ENCODE measurements around the gene AGAP1. TPM values are rescaled to one million over a fixed set of nuclear protein-coding genes. Genes with fewer than 3 reads are reported as not detected.

Gene AGAP1
- total RNA-seq, 1 donor from 2014 or later = 13.5 TPM

DNA sequence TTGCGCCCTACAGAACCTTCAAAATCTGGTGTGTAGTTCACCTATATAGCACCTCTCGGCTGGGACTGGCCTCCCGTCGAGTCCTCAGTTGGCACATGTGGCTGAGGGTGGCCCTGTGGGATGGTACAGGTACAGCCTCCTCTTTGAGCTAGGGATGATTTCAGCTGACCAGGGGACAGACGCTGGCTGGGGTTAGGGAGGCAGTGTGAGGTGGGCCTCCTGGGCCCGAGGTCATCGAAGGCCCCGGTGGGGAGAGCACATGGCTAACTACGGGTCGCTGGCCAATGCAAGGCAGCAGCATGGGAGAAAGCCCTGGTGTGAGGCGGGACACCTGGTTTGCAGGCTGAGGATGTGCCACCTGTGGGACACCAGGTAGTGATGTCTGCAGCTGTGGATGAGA, 369.6 kb downstream of the AGAP1 start:
- no peak for DNase-seq (ENCODE audit: low spot score)

DNA sequence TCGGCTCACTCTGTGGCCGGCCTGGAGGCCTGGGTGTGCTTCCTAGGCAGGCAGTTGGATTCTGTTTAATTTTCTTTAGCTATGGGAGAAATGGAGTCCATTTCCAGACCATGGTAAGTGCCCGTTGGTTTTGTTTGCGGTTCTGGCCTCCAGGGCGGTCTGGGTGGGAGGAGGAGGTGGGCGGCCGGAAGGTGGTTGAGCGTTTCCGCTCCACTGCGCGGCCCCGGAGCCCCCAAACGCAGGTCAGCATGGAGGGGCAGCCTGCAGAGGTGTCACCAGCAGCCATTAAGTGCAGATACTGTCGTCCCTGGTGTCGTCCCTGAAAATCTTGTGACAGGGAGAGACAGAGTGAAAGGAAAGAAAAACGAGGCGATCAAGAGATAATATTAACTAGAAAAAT, 370.5 kb downstream of the AGAP1 start:
- DNase-seq (ENCODE audit: low spot score) = no peak

DNA sequence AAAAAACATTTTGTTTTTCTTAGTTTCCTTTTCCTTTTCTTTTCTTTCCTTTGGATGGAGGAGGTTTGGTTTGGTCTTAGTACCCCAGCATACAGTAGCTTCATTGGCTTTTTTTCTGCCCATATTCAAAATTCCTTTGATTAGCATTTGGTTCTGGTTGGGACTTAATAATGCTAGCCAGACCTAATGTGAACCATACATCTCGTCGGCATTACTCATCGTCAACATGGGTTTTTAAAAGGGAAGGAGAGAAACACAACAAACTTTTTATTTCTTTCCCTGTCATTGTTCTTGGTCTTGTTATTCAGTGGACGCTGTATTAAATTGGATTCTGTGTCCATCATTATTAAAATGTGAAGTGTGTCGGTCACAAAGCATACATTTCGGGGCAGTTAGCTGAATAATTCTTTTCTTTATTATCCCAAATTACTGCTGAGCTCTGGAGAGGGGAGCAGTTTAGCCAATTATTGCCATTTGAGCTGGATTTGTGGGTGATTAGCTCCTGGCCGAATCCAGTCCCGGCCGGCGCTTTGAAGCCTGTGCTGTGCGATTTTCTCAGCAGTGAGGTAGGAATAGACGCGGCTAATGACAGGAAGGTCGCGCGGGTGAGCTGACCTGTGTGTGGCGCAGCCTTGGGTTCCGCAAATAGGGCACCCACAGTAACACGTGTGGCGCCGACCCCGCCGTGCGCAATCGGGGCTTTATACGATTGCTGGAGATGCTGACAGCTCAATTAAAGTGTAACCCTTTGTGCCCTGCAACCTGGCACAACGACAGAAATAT, 371.1 kb downstream of the AGAP1 start:
- DNase-seq (ENCODE audit: low spot score) = no peak

DNA sequence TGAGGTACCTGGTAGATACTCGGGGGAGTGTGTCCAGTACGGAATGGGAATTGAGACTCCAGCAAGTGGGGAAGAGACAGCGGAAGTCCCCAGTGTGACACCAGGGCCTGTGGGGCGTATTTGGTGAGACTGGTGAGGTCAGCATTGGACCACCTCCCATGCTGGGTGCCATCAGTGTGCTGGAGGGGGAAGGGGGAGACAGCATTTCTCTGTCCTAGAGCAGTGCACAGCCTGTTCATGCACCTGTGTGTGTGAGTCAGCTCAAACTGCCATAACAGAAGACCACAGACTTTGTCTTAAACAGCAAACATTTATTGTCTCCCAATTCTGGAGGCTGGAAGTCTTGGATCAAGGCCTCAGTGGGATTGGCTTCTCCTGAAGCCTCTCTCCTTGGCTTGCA, 372.5 kb downstream of the AGAP1 start:
- no peak for DNase-seq (ENCODE audit: low spot score)

DNA sequence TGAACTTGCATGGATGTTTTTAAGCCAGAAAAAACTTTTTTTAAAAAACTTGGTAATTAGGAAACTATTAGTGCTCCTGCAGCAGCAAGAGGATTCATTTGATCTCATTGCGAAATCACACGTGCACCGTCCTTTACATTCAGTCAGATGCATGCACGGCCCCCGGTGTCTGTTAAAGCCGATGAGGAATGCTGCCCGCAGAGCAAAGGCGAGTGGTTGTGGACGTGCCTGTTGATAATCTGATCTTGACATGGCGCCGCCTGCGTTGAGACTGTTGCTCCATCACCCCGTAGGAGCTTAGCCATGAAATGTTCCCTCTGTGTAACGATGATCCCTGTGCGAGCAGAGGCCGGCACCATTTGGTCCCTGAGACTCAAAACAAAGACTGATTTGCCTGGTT, 374.4 kb downstream of the AGAP1 start:
- DNase-seq (ENCODE audit: low spot score) = no peak

DNA sequence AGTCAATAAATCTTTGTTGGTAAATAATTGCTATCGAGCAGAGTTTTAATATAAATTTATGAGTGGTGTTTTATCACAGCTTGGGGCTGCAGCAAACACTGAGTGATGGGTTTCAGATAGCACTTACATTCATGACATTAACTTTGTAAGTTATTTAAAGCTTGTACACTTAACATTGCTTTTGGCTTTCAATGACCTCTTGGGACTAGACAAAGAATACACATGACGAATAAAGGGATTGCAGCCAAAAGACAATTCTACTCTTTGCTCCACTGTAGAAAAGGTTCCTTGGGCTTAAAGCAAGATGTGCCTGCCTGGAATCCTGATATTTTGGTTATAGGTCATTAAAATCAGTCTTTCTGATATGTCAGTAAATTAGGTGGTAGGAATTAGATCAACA, 374.8 kb downstream of the AGAP1 start:
- DNase-seq (ENCODE audit: low spot score) = no peak

DNA sequence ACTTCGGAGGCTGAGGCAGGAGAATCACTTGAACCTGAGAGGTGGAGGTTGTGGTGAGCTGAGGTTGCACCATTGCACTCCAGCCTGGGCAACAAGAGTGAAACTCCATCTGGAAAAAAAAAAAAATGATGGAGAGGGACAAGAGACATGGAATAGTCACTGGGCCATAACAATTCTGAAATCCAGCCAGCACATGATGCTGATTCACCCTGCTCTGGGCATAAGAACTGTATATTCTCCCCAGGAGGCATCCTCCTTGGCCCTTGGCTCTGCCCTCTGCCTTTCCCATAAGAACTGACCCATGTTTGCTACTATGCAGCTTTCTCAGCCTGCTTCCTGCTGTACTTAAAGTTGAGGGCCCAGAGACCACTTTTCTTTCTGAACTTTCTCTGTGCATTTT, 376.7 kb downstream of the AGAP1 start:
- no peak for DNase-seq (ENCODE audit: low spot score)

DNA sequence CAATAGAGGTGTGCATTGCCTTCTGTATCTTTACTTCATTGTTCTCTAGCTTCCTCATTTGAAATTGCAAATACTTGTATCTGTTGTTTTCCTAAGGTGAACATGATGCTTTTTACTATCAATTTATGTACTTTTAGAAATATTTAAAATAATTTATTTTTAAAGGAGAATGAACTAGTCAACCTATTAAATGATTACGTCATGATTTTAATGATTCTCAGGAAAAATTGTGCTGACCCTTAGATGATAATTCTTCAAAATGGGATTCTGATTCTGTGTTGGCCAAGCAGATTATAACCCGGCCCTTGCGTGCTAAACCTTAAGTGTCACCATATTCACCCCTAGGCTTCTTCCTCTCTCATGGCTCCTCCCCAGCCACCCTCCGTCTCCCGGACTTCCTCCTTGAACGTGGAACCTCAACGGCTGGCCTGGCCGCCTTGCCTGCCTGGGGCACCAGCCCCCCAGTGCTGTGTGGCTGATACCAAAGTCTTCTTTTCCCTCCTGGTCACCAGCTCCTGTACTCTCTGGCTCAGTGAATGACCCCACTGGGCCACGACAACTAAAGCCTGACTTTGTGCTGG, 382.3 kb downstream of the AGAP1 start:
- no peak for DNase-seq (ENCODE audit: low spot score)

DNA sequence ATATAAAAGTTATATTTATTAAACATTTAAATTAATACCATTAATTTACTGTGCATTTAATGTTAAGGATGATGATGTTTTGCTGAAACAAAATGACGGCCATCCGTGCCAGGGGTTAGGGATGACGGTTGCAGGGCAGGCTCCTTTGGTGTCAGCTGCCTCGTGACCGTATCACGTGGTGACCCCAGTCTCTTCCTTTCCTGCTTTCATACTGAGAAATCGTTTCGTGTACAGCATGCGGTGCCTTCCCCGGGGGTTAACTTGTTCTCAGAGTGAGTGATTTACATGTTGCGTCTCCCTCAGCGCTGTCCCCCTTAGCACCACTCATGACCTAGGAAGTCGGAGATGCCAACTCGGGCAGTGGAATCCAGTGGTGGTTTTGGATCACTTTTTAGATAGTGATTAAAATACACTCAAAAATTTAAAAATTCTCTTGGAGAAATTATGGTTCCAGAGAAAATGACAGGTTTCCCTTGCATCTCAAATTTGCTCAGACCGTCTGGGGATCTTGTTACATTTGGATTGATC, 383.5 kb downstream of the AGAP1 start:
- no peak for DNase-seq (ENCODE audit: low spot score)

DNA sequence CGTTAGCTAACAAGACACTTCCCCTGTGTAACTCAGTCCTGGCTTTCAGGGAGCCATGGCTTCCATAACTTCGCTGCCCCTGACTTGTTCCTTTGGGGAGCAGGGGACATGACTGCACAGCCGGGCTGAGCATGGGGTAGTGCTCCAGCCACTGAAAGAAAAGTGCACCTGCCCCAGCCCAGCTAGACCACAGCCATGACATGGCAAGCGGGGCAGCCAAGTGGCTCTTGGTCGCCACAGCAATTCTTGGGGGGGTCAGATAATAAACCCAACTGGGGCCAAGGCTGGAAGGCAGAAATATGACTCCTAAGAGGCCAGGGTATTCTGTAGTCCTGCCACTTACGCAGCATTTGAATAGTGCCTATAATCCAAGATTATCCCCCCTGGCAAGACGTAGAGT, 385.3 kb downstream of the AGAP1 start:
- no peak for DNase-seq (ENCODE audit: low spot score)

DNA sequence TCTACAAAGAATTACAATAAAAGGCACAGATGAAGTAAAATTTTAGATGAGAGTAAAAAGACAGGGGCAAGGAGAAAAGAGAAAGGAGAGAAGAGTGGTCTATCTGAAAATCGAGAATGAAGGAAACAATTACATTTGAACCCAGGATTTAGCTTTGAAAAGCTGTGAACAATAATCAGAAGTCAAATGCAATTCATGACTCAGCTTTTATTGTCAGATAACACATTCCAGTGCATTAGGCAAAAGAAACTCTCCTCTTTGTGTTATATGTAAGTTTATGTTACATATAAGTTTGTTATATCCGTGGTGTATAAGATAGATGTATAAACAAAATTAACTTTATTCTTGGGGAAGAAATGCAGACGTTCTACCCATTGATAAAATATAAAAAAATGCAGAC, 389.8 kb downstream of the AGAP1 start:
- no peak for DNase-seq (ENCODE audit: low spot score)

DNA sequence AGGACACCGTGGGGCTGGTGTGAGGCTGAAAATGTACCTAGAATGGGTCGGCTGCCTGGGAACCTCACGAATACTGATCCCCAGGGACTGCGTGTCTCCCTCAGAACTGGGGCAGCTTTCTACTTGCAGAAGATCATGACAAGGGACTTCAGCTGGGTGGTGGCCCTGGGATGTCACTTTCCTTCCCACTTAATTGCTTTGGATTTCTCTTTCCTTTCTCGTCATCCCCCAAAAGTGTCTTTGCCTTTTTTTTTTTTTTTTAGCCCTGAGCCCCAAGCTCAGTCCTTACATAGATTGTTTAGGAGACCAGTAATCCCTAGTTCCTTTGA, 395.4 kb downstream of the AGAP1 start:
- no peak for DNase-seq (ENCODE audit: low spot score)

DNA sequence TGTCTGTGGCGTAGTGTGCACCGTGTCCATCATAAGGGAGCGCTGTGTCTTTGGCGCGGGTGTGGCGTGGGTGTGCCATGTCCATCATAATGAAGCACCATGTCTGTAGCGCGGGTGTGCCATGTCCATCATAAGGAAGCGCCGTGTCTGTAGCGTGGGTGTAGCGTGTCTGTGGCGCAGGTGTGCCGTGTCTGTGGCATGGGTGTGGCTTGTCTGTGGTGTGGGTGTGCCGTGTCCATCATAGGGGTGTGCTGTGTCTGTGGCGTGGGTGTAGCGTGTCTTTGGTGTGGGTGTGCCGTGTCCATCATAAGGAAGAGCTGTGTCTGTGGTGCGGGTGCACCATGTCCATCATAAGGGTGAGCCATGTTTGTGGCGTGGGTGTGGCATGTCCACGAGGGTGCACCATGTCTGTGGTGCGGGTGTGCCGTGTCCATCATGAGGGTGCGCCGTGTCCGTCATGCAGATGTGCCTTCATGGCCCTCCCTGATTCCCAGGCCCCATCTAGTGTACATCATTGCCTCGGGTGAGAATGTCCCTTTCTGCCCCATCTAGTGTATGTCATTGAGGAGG, 399.4 kb downstream of the AGAP1 start:
- no peak for DNase-seq (ENCODE audit: low spot score)

DNA sequence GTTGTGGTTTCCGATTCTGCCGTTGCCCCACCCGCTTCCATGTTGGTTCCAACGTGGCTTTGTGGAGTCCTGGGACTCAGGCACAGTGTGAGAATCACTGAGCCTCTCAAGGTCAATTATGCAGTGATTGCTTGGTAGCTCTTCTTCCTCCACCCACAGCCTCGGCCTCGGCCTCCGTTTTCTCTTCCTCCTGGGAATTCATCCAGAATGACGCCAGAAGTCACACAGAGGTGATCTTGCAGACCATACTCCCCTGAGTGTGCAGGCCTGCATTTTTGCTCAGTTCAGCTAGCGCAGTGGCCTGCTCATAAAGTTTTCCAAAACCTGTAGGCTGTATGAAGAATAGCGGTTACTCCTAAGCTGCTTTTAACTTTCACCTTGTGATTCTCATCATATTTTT, 401.0 kb downstream of the AGAP1 start:
- DNase-seq (ENCODE audit: low spot score) = no peak

DNA sequence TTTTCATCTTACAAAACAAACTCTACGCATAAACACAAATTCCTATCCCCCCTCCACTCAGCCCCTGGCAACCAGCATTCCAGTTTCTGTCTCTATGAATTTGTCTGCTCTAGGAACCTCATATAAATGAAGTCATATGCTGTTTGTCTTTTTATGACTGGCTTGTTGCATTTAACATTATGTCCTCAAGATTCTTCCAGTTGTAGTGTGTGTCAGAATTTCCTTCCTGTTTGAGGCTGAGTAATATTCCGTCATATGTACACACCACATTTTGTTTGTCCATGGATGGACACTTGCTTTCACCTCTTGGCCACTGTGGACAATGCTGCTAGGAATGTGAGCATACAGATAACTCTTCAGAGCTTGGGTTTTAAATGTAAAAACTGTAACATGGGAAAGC, 402.2 kb downstream of the AGAP1 start:
- DNase-seq (ENCODE audit: low spot score) = no peak

DNA sequence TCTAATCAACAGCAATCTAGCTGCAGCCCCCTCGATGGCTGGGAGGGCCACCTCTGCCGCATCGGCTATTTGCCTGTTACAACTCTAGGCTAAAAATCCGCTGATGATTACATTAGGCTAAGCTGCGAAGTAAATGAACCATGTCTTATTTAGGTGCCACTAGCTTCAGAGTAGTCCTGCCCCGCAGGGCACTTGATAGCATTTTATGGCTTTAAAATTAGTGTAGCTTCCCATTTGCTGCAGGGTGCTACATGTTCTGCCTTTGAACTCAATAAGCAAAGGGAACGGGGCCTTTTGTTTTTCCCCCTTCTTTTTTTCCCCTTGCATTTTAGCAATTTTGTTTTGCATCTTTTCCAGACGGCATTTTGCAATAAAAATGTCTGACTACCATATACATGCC, 404.1 kb downstream of the AGAP1 start:
- no peak for DNase-seq (ENCODE audit: low spot score)

DNA sequence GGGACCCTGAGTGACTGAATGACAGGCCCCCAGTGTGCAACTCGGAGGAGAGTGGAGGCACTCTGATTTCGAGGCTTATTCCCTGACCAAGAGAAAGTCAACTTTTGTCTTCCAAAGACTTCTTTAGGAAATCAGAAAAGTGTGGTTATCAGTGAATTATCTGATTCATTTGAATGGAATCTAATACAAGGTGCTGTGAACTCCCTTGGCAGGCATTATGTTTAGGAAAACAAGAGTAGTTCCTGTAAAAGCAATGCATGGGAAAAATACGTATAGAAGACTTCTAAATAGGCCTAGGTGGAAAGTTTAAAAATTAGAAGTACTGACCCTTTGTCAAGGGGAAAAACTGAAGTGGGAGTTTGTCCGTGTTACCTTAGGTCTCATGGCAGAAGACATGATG, 404.9 kb downstream of the AGAP1 start:
- no peak for DNase-seq (ENCODE audit: low spot score)

DNA sequence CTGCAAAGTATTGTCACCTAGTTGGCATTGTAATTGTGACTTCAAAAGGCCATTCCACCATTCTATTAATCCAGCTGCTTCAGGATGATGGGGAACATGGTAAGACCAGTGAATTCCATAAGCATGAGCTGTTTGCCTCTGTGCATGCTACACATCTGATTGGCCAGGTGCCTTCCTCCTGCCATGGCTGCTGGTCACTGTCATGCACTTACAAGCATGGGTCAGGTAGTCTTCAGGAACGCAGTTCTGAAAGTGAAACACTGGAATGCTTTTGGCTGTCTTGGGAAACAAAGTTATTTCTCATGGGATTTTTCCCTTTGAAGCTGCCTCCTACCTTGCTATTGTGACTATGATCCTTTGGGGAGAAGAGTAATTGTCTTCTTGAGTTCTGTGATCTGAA, 406.8 kb downstream of the AGAP1 start:
- no peak for DNase-seq (ENCODE audit: low spot score)

DNA sequence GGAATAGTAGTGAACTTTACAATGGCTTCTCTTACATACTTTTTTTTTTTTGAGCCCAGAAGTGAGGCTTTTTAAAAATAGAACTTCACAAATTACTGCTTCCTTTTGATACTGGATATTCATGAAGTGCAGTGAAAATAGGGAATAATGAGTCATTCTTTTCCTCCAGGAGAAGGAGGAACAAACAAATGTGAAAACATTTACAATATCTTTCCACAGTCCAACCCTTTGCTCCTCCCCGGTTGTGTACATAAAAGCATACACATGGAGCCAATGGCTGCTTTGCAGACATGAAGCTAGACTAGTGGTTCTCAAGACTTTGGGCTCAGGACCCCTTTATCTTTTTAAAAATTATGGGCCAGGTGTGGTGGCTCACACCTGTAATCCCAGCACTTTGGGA, 407.4 kb downstream of the AGAP1 start:
- no peak for DNase-seq (ENCODE audit: low spot score)

DNA sequence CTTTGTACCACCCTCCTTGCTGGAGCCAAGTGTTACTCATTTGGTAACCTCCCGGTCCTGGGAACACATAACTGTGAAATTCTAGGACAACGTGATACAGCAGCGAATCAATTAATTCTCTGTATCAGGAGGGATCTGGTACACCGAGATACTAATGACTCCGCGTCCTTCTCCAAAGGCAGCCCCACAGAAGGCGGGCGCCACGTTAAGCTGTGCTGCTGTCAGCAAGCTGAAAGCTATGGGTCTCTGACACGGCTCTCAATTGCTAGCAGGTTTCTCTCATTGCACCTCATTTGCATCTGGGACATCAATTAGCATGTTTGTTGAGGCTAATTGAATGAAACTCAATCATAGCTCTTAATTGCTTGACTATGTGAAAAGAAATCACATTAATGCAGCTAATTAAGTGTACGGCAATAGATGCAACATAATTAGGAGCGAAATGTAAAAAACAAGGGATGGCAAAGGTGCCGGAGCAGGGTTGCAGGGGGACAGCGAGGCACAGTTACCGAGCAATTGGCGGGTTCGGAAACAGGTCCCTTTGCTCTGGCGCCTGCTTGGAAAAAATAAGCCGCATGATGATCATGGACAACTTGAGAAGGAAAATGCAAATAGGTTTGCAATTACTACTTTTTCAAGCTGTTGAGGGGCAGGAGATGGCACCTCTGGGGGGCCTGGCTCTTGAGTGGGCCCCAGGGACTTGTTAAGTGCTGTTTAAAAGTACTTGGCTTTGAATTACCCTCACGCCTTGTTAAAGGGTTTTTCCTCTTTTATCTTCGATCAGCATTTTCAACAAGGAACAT, 410.1 kb downstream of the AGAP1 start:
- DNase-seq (ENCODE audit: low spot score) = no peak

DNA sequence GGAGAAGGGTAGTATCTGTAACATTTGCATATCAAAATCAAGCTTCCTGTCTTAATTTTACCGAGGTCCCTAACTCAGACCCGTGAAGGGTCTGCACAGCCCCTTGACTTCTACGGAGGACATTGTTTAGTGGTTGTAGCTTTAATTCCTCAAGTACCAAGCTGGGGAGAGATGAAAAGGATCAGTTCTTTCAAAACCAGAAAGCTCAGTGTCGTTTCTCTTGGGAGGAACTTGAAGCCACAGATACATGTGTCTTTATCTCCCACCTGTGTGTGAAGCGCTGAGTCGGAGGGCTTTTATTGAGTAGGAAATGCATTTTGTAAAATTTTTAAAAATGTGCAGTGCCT, 410.7 kb downstream of the AGAP1 start:
- no peak for DNase-seq (ENCODE audit: low spot score)

DNA sequence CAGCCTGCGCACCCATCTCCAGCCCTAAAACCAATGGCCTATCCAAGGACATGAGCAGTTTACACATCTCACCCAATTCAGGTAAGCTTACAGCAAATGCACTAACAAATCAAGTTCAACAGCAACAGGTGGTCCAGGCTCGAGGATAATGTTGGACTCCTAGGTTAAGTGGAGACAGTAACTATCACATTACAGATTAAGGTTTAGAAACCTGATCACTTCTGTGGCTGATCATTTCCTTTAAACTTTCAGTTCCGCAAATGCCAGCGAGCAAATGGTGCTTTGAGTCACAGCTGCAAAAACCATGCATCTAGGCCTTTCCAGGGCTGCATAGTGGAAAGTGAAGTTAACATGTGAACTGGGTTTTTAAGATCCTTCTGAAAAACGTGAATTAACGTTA, 415.0 kb downstream of the AGAP1 start:
- DNase-seq (ENCODE audit: low spot score) = no peak

DNA sequence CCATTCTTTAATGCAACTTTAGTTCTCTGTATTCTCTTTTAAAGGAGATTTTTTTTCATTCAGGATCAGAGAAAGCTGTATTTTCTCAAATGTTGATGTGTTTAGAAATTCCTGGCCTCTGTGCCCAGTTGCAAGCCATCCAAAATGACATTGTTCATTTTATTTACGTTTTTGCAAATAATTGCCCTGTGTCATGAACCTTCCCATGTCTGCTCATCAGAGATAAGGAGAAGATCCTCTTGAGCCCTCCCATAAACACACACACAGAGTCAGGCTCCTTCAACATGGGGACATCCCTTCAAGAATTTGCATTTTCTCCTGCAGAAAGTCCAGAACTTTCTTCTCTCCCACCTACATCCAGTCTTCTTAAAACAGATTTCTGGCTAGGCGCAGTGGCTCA, 415.5 kb downstream of the AGAP1 start:
- DNase-seq (ENCODE audit: low spot score) = no peak

All from umbilical cord (tissue), 2 donors.